Endothelial cell of umbilical vein (primary cell): ENCODE measurements around the gene HAUS7. TPM values are rescaled to one million over a fixed set of nuclear protein-coding genes. Genes with fewer than 3 reads are reported as not detected.

ENCODE experiments used
- BruUV-seq: library from RNA; stranded (reverse); fragments of 400-500 nt; replicated peaks from 2 replicates; lab custom pipeline; 2021; lab: Mats Ljungman, UMichigan
- CTCF ChIA-PET: fragments of 300-600, 350-600 bp; sonication (Branson Sonifier 250); formaldehyde crosslinking; loops from one replicate; lab custom pipeline; 2021; ENCODE audit warnings: antibody characterized with exemption, inconsistent platforms; lab: Charles Lee
- POLR2A ChIA-PET: fragments of 300-600, 350-600 bp; sonication (Branson Sonifier 250); formaldehyde crosslinking; loops from one replicate; lab custom pipeline; 2021; ENCODE audit warnings: antibody characterized with exemption, inconsistent platforms; lab: Charles Lee
- DNase-seq: peaks from one replicate; pipeline ENCODE4 v3.0.0-alpha.2; 2011; ENCODE audit warnings: low read depth, low spot score
- FAIRE-seq: peaks from 2 replicates; lab custom pipeline; 2011; peaks lifted over from hg19 to GRCh38; lab: Jason Lieb, UNC
- H2AFZ ChIP-seq: 2 replicates; pipeline ENCODE4 v1.6.0; 2012; ENCODE audit warnings: low read depth, low read length, control low read depth, inconsistent platforms
- H3K27ac ChIP-seq: 2 replicates; pipeline ENCODE4 v1.5.1; 2011; ENCODE audit warnings: low read depth, mild to moderate bottlenecking, control low read depth, low read length, moderate library complexity; ENCODE audit not compliant: insufficient read depth
- H3K27me3 ChIP-seq, 2 experiments: 2 replicates each; pipeline versions ENCODE4 v1.6.0 to v1.6.1; 2011; ENCODE audit warnings: low read length in 2 of 2, mixed read lengths in 1 of 2; ENCODE audit not compliant: control insufficient read depth in 2 of 2, insufficient read depth in 2 of 2
- H3K36me3 ChIP-seq, 2 experiments: 2 replicates in 1 of 2; 3 replicates in 1 of 2; pipeline ENCODE4 v1.5.1; 2011; ENCODE audit warnings: low read length in 2 of 2, mild to moderate bottlenecking in 1 of 2, moderate library complexity in 1 of 2; ENCODE audit not compliant: control insufficient read depth in 2 of 2, insufficient read depth in 2 of 2; ENCODE audit errors: extremely low read depth in 1 of 2
- H3K4me1 ChIP-seq: 3 replicates; pipeline ENCODE4 v1.5.1; 2011; ENCODE audit warnings: mild to moderate bottlenecking, low read length; ENCODE audit not compliant: control insufficient read depth, insufficient read depth; ENCODE audit errors: extremely low read depth
- H3K4me2 ChIP-seq: 2 replicates; pipeline ENCODE4 v1.6.1; 2011; ENCODE audit warnings: low read length, control low read depth, mixed read lengths; ENCODE audit not compliant: insufficient read depth
- H3K4me3 ChIP-seq, 3 experiments: fragments of 200-600 bp in 1 of 3; sonication (generic), shearing (Covaris generic) in 1 of 3; replicated peaks in 1 of 3; 2 replicates each; pipeline ENCODE4 v1.5.1; 2011 to 2016; ENCODE audit warnings: control low read depth in 3 of 3, low read length in 3 of 3, mild to moderate bottlenecking in 2 of 3, inconsistent platforms in 1 of 3, low read depth in 1 of 3, moderate library complexity in 1 of 3; ENCODE audit not compliant: insufficient read depth in 1 of 3
- H3K79me2 ChIP-seq: 2 replicates; pipeline ENCODE4 v1.6.0; 2012; ENCODE audit warnings: low read length, inconsistent platforms; ENCODE audit not compliant: control insufficient read depth, insufficient read depth
- H3K9ac ChIP-seq: replicated peaks from 2 replicates; pipeline ENCODE3; 2011; ENCODE audit warnings: low read length, control low read depth; ENCODE audit not compliant: insufficient read depth; ENCODE audit errors: extremely low read depth
- H3K9me1 ChIP-seq: replicated peaks from 3 replicates; pipeline ENCODE4 v1.6.0; 2011; ENCODE audit warnings: mild to moderate bottlenecking, low read length; ENCODE audit not compliant: control insufficient read depth, insufficient read depth; ENCODE audit errors: extremely low read depth
- H3K9me3 ChIP-seq: replicated peaks from 2 replicates; pipeline ENCODE4 v1.5.1; 2012; ENCODE audit warnings: low read length, inconsistent platforms; ENCODE audit not compliant: control insufficient read depth, insufficient read depth
- H4K20me1 ChIP-seq: replicated peaks from 2 replicates; pipeline ENCODE3; 2011; ENCODE audit warnings: mild to moderate bottlenecking, low read length; ENCODE audit not compliant: control insufficient read depth, insufficient read depth; ENCODE audit errors: extremely low read depth
- EZH2 ChIP-seq: IDR thresholded peaks from 2 replicates; pipeline ENCODE4 v1.6.1; 2012; ENCODE audit warnings: borderline replicate concordance, low read depth, mild to moderate bottlenecking, moderate library complexity, low read length, inconsistent platforms; ENCODE audit not compliant: severe bottlenecking
- FOS ChIP-seq: IDR thresholded peaks from 2 replicates; pipeline ENCODE4 v1.6.1; 2011; ENCODE audit warnings: mild to moderate bottlenecking, low read length, moderate library complexity, borderline replicate concordance; ENCODE audit not compliant: insufficient read depth
- GATA2 ChIP-seq: IDR thresholded peaks from 2 replicates; pipeline ENCODE4 v1.7.0; 2011; ENCODE audit warnings: low read depth, mild to moderate bottlenecking, moderate library complexity, mixed read lengths, low read length; ENCODE audit not compliant: insufficient read length, insufficient read depth
- JUN ChIP-seq: IDR thresholded peaks from 2 replicates; pipeline ENCODE4 v1.6.1; 2011; ENCODE audit warnings: borderline replicate concordance, low read depth; ENCODE audit not compliant: insufficient read length, insufficient read depth
- MYC ChIP-seq: IDR thresholded peaks from one replicate; pipeline ENCODE4 v1.6.1; 2011; ENCODE audit warnings: mild to moderate bottlenecking, low read depth, low read length
- POLR2A ChIP-seq: IDR thresholded peaks from 2 replicates; pipeline ENCODE4 v1.6.1; 2012; ENCODE audit warnings: low read depth, mild to moderate bottlenecking, control low read depth, low read length
- POLR2AphosphoS5 ChIP-seq: IDR thresholded peaks from 2 replicates; pipeline ENCODE4 v1.6.1; 2012; ENCODE audit warnings: low read depth, mild to moderate bottlenecking, control low read depth, low read length, moderate library complexity; ENCODE audit not compliant: insufficient read depth
- dilution Hi-C: fragments of 300-500 bp; cut with MboI; formaldehyde crosslinking; loops from one replicate; pipeline ENCODE4 v1.15.0; 2019; ENCODE audit warnings: low sequenced_read_pairs; ENCODE audit not compliant: extremely low pct_ligation_motif_present
- intact Hi-C: fragments of 100-400 bp; cut with micrococcal nuclease; formaldehyde crosslinking; loops from one replicate; pipeline ENCODE4 v1.10.0; 2022
- polyA plus RNA-seq, 4 experiments: library from polyadenylated mRNA; depleted of rRNA in 3 of 4; stranded (reverse) in 3 of 4; unstranded in 1 of 4; fragments of >200 nt; gene quantifications; 2 replicates each; pipeline versions ENCODE4 v1.2.1 to v1.2.3, GENCODE V29; 2011 to 2012; ENCODE audit warnings: missing spikeins in 1 of 4
- total RNA-seq: library from RNA; stranded (reverse); gene quantifications from 2 replicates; pipeline ENCODE4 v1.2.3, GENCODE V29; 2021
- TF ChIP-seq, protein P1 (sequence below), 2 donors: IDR thresholded peaks; 1 replicate in 1 of 2; 2 replicates in 1 of 2; pipeline ENCODE4 v1.5.1; 2011; ENCODE audit warnings: low read length in 2 of 2, mild to moderate bottlenecking in 2 of 2, moderate library complexity in 2 of 2, control low read depth in 1 of 2, inconsistent platforms in 1 of 2, low read depth in 1 of 2; ENCODE audit not compliant: insufficient read depth in 1 of 2; ENCODE audit errors: extremely low read depth in 1 of 2
- TF ChIP-seq, protein P2 (sequence below): IDR thresholded peaks from 2 replicates; pipeline ENCODE4 v1.6.1; 2011; ENCODE audit not compliant: insufficient read depth, insufficient read length

The HAUS7 gene
- total and polyA plus RNA-seq, 2 donors (not counting 3 experiments of a cell fraction or from before 2014, with no cell fraction given): 31.0 to 46.4 TPM

DNA sequence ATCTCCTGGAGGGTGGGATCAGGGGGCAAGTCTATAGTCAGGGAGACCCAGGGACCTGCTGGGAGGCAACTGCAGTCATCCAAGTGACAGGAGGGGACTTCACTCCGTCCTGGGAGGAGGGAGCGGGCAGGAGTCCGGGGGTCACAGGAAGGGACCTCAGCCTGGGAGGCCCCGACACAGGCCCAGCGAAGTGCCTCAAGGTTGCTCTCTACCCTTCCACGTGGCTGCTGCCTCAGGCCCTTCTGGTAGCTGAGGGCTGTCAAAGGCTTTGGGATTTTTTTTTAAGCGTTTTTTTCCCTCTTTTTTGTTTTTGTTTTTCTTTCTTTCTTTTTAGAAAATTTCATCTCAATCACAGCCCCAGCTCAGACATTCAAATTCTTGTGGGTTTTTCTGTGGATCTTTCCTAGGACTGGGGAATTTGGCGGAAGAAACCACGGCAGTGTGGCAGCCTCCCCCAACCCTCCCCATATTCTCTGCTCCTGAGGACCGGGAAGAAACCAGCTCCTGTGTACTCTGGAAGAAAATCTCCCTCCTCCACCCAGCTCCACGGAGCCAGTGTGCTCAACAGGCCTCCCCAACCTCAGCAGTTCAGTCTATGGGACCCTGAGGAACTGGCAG lies 1.4 kb upstream of the HAUS7 start:
- ChIA-PET POLR2A (interaction anchor here (1.0 to 2.2 kb wide), 2 partner anchors 20 to 24 kb away, joined by 7 to 9 read pairs; partner anchors contain the start of gene BGN), CTCF (interaction anchor here (1.3 to 6.8 kb wide), 7 partner anchors 11 to 530 kb away, joined by 4 to 189 read pairs (median 23); partner anchors contain the start of gene BGN)
- DNase-seq (no peak), FAIRE-seq (no peak)
- intact Hi-C loops: loop anchor here (1.0 kb wide), 1 partner anchor 24 kb away; no protein-coding TSS in a partner anchor
- Histone ChIP-seq H4K20me1 (no peaks in the 10 kb centered on the region), H3K4me2 (no peak overlapping the region), H3K27ac (no peak overlapping the region), H3K4me3 (no peak overlapping the region), H3K9me3 (no peaks in the 10 kb centered on the region), H3K36me3 (no peaks in the 10 kb centered on the region), H3K9me1 (no peaks in the 10 kb centered on the region), H3K79me2 (peaks cover 4% of the 10 kb centered on the region), H3K27me3 (no peaks in the 10 kb centered on the region), H2AFZ (no peak overlapping the region), H3K4me1 (peaks cover 24% of the 10 kb centered on the region), H3K9ac (no peak overlapping the region)
- dilution Hi-C loops: no loop called here
- no peak for TF ChIP-seq POLR2A
- TF ChIP-seq GATA2: no peak
- TF ChIP-seq FOS: no peak
- TF ChIP-seq POLR2AphosphoS5: no peak
- TF ChIP-seq JUN: no peak
- TF ChIP-seq, protein P1, sequence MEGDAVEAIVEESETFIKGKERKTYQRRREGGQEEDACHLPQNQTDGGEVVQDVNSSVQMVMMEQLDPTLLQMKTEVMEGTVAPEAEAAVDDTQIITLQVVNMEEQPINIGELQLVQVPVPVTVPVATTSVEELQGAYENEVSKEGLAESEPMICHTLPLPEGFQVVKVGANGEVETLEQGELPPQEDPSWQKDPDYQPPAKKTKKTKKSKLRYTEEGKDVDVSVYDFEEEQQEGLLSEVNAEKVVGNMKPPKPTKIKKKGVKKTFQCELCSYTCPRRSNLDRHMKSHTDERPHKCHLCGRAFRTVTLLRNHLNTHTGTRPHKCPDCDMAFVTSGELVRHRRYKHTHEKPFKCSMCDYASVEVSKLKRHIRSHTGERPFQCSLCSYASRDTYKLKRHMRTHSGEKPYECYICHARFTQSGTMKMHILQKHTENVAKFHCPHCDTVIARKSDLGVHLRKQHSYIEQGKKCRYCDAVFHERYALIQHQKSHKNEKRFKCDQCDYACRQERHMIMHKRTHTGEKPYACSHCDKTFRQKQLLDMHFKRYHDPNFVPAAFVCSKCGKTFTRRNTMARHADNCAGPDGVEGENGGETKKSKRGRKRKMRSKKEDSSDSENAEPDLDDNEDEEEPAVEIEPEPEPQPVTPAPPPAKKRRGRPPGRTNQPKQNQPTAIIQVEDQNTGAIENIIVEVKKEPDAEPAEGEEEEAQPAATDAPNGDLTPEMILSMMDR (IDR thresholded peaks at IDR 0.05; ENCODE audit: extremely low read depth in 1 of 2, insufficient read depth in 1 of 2, low read depth in 1 of 2, low read length in 2 of 2): no peak
- TF ChIP-seq EZH2: no peak
- TF ChIP-seq, protein P2, sequence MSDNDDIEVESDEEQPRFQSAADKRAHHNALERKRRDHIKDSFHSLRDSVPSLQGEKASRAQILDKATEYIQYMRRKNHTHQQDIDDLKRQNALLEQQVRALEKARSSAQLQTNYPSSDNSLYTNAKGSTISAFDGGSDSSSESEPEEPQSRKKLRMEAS: no peak
- TF ChIP-seq MYC: no peak
- BruUV-seq: no TSS peak
